Endothelial cell (in vitro differentiated cells): ENCODE measurements around the gene RPS3. TPM values are rescaled to one million over a fixed set of nuclear protein-coding genes. Genes with fewer than 3 reads are reported as not detected.
"Not testable (repeated sequence)": the region's sequence is repeated elsewhere in the genome, so short reads cannot be mapped to it uniquely, and the experiment has no call there.

Experiments
- DNase-seq: peaks from one replicate; pipeline ENCODE4 v3.0.0; 2021; ENCODE audit warnings: low spot score
- H3K27ac Mint-ChIP-seq: one replicate; pipeline ENCODE4 v1.8.0; 2021; ENCODE audit warnings: mixed read lengths, inconsistent platforms; ENCODE audit not compliant: unreplicated experiment
- H3K27me3 Mint-ChIP-seq: one replicate; pipeline ENCODE4 v1.8.0; 2021; ENCODE audit warnings: mild to moderate bottlenecking, moderate library complexity, mixed read lengths, inconsistent platforms; ENCODE audit not compliant: unreplicated experiment
- H3K36me3 Mint-ChIP-seq: one replicate; pipeline ENCODE4 v1.8.0; 2021; ENCODE audit warnings: mild to moderate bottlenecking, low read depth, mixed read lengths, inconsistent platforms; ENCODE audit not compliant: unreplicated experiment
- H3K4me1 Mint-ChIP-seq: one replicate; pipeline ENCODE4 v1.8.0; 2021; ENCODE audit warnings: mild to moderate bottlenecking, mixed read lengths, inconsistent platforms; ENCODE audit not compliant: unreplicated experiment
- H3K4me3 Mint-ChIP-seq: one replicate; pipeline ENCODE4 v1.8.0; 2021; ENCODE audit warnings: mild to moderate bottlenecking, mixed read lengths, inconsistent platforms; ENCODE audit not compliant: unreplicated experiment
- H3K9me3 Mint-ChIP-seq: one replicate; pipeline ENCODE4 v1.8.0; 2021; ENCODE audit warnings: mixed read lengths, inconsistent platforms; ENCODE audit not compliant: unreplicated experiment
- CTCF ChIP-seq: fragments of 200-600 bp; sonication (generic); IDR thresholded peaks from one replicate; pipeline ENCODE4 v1.5.0; 2021; ENCODE audit warnings: antibody characterized with exemption; ENCODE audit not compliant: unreplicated experiment
- total RNA-seq: library from RNA; stranded (reverse); fragmentation: NEBNext Ultra II Directional; extraction: Animal tissue kit (Norgen Biotek cat#: 25700); gene quantifications from one replicate; pipeline ENCODE4 v1.2.1, GENCODE V29; 2021; ENCODE audit not compliant: unreplicated experiment

Gene RPS3
- total RNA-seq, 1 donor from 2014 or later = 3,784 TPM

DNA sequence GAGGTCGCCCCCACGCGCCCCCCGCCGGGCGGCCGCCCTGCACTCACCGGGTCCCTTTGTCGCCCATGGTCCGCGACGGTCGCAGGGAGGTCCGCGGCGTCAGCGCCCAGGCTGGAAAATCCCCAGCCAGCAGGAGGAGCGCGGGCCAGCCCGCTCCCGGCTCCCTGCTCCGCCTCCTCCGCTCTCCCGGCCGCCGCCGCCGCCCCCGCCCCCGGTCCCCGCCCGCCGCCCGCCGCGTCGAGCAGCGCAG is 47.9 kb upstream of the RPS3 start, which contains the start of gene ARRB1:
Gene ARRB1 (minus strand): TSS at position 121 of the 250 bp plus-strand sequence. CDS start 54 bp downstream, at position 67.
- Mint-ChIP-seq H3K36me3 (peaks cover 16% of the 10 kb centered on the region), H3K9me3 (no peaks in the 10 kb centered on the region), H3K27me3 (peaks cover 20% of the 10 kb centered on the region), H3K4me1 (peaks cover 72% of the 10 kb centered on the region), H3K4me3 (peak within 1 kb of the TSS; percentile 99), H3K27ac (peak within 1 kb of the TSS; percentile 95)
- TF ChIP-seq CTCF = no peak
- DNase-seq = peak; percentile 64

DNA sequence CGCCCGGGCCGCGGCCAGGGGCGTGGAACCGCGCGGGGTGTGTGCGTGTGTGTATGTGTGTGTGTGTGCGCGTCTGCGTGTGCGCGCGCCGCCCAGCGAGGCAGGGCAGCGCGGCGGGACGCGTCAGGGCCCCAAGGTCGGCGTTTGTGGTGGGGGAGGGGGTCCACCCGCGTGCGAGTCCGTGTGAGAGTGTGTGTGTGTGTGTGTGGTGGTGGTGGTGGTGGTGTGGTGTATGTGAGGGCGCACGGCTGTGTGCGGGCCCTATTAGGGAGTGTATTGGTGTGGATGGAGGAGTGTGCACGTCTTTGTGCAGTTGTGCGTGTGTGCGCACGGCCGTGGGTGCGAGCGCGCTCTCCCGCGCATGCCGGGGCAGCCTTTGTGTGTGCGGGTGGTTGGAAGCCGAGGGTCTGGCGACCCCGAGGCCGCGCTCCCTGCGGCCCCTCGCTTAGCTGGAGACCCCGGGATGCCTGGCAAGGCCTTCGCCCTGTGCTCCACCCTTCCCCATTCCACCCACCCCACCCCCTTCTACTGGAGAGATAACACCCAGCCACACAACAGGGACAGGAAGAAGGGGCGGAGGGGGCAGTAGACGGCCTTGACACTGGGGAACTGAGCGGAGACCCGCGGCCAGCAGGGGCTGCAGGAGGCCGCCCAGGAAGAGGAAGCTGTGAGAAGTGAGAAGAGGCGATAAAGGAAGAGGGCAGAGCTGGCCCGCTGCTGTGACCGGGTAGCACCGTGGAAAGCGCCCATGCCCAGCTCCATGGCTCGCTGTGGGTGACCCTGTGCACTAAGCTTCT is 47.3 kb upstream of the RPS3 start:
- peaks cover 18% of the 10 kb centered on the region for H3K27me3 Mint-ChIP-seq
- H3K4me3 Mint-ChIP-seq = peak overlapping the region; percentile 92
- H3K36me3 Mint-ChIP-seq = peaks cover 12% of the 10 kb centered on the region
- peak; percentile 53 for DNase-seq
- H3K4me1 Mint-ChIP-seq = peaks cover 71% of the 10 kb centered on the region
- TF ChIP-seq CTCF = no peak
- H3K9me3 Mint-ChIP-seq = no peaks in the 10 kb centered on the region
- H3K27ac Mint-ChIP-seq = peak overlapping the region; percentile 48

- DNase-seq = no peak
- Mint-ChIP-seq H3K9me3 (no peaks in the 10 kb centered on the region), H3K27ac (peak overlapping the region; percentile 48), H3K27me3 (peaks cover 18% of the 10 kb centered on the region), H3K36me3 (peaks cover 10% of the 10 kb centered on the region), H3K4me3 (peak overlapping the region; percentile 92), H3K4me1 (peaks cover 69% of the 10 kb centered on the region)
- TF ChIP-seq CTCF = no peak
Observed at GRCh38 chr11:75352588-75353206, 46.6 kb upstream of the RPS3 start.

GRCh38 chr11:75355051-75355450 is 44.3 kb upstream of the RPS3 start:
- Mint-ChIP-seq H3K4me1 (peaks cover 55% of the 10 kb centered on the region), H3K27ac (no peak overlapping the region), H3K36me3 (peaks cover 7% of the 10 kb centered on the region), H3K9me3 (no peaks in the 10 kb centered on the region), H3K4me3 (no peak overlapping the region), H3K27me3 (peaks cover 10% of the 10 kb centered on the region)
- no peak for DNase-seq
- no peak for TF ChIP-seq CTCF

DNA sequence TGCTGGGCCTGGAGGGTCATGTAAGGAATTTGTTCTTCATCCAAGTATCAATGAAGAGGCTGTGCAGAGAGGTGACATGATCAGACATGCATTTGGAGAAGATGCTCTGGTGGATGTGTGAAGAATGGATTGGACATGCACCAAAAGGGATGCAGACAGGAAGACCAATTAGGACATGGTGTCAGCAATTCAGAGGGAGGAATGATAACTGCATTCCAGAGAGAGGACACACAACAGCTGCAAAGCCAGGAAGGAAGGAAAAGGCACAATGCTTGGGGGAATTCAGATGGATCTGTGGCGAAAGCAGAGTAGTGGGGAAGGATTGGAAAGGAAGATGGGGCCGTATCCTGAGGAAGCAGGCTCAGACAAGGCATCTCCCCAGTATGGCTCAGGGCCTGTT is 42.7 kb upstream of the RPS3 start:
- Mint-ChIP-seq H3K27me3 (peaks cover 2% of the 10 kb centered on the region), H3K4me3 (peak overlapping the region; percentile 56), H3K27ac (peak overlapping the region; percentile 89), H3K36me3 (no peaks in the 10 kb centered on the region), H3K4me1 (peaks cover 45% of the 10 kb centered on the region), H3K9me3 (no peaks in the 10 kb centered on the region)
- TF ChIP-seq CTCF = no peak
- no peak for DNase-seq

DNA sequence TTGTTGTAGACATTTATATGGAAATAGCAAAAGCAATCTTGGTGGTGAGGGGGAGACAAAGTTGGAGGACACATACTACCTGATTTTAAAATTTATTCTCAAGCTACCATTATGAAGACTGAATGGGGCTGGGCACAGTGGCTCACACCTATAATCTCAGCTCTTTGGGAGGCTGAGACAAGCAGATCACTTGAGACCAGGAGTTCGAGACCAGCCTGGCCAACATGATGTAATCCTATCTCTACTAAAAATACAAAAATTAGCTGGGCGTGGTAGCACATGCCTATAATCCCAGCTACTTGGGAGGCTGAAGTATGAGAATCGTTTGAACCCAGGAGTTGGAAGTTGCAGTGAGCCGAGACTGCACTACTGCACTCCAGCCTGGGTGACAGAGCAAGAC is 37.0 kb upstream of the RPS3 start:
- H3K27ac Mint-ChIP-seq, H3K27me3 Mint-ChIP-seq, H3K9me3 Mint-ChIP-seq, H3K4me3 Mint-ChIP-seq, DNase-seq, H3K36me3 Mint-ChIP-seq: not testable (repeated sequence)
- peaks cover 13% of the 10 kb centered on the region for H3K4me1 Mint-ChIP-seq
